AG10803 (cell line): Measurements from ENCODE around the gene BLOC1S5.

ENCODE experiments used
- DNase-seq: peaks from one replicate; pipeline ENCODE4 v3.0.0; 2010; ENCODE audit warnings: low read depth
- H3K4me3 ChIP-seq: 2 replicates; pipeline ENCODE4 v1.5.1; 2011; ENCODE audit warnings: mild to moderate bottlenecking, low read length, control low read depth
- CTCF ChIP-seq: conservative IDR thresholded peaks from 2 replicates; pipeline ENCODE4 v1.5.1; 2011; ENCODE audit warnings: mild to moderate bottlenecking, low read length, control low read depth, inconsistent platforms

The BLOC1S5 gene

GRCh38 chr6:8025191-8025590, 39.0 kb downstream of the BLOC1S5 start:
- no peak for DNase-seq
- no peak overlapping the region for H3K4me3 ChIP-seq
- no peak for TF ChIP-seq CTCF

- H3K4me3 ChIP-seq, result no peak overlapping the region
- TF ChIP-seq CTCF, result no peak
- DNase-seq, result no peak
Measured at GRCh38 chr6:8023638-8024037, 40.6 kb downstream of the BLOC1S5 start.

GRCh38 chr6:8020083-8020482, 44.1 kb downstream of the BLOC1S5 start:
- no peak for DNase-seq
- TF ChIP-seq CTCF, result no peak
- H3K4me3 ChIP-seq, result no peak overlapping the region

- no peak overlapping the region for H3K4me3 ChIP-seq
- DNase-seq, result no peak
- no peak for TF ChIP-seq CTCF
Measured at GRCh38 chr6:8017705-8018104, 46.5 kb downstream of the BLOC1S5 start.

GRCh38 chr6:8017276-8017701, 46.9 kb downstream of the BLOC1S5 start:
- H3K4me3 ChIP-seq, result no peak overlapping the region
- TF ChIP-seq CTCF, result no peak

GRCh38 chr6:8014947-8015346, 49.2 kb downstream of the BLOC1S5 start:
- DNase-seq, result no peak
- H3K4me3 ChIP-seq, result no peak overlapping the region
- TF ChIP-seq CTCF, result no peak

More at GRCh38 chr6:8017276-8017701, 46.9 kb downstream of the BLOC1S5 start:
- no peak for DNase-seq

GRCh38 chr6:8013763-8014162, 50.4 kb downstream of the BLOC1S5 start:
- no peak overlapping the region for H3K4me3 ChIP-seq
- no peak for DNase-seq
- TF ChIP-seq CTCF, result no peak
